Sigmoid colon (tissue), 4 donors: Measurements from ENCODE around the gene MYMX.
"Not testable (repeated sequence)": the region's sequence is repeated elsewhere in the genome, so short reads cannot be mapped to it uniquely, and the experiment has no call there.

Source experiments
- CTCF ChIP-seq, 4 experiments: fragments of 450-650 bp in 3 of 4; fragments of 200-600 bp in 1 of 4; IDR thresholded peaks; one replicate each; pipeline ENCODE4 v1.5.1; 2016 to 2019; ENCODE audit warnings: antibody characterized with exemption in 4 of 4, mild to moderate bottlenecking in 3 of 4, moderate library complexity in 2 of 4
- EP300 ChIP-seq, 4 donors: sonication (generic); formaldehyde crosslinking; IDR thresholded peaks; one replicate each; pipeline ENCODE4 v1.6.1; 2017; ENCODE audit warnings: antibody characterized with exemption in 4 of 4
- POLR2A ChIP-seq, 2 donors: fragments of 450-650 bp; IDR thresholded peaks; one replicate each; pipeline ENCODE4 v1.6.1; 2016; ENCODE audit warnings: antibody characterized with exemption in 2 of 2, mild to moderate bottlenecking in 2 of 2, moderate library complexity in 2 of 2
- POLR2AphosphoS5 ChIP-seq, 4 donors: sonication (generic); formaldehyde crosslinking; IDR thresholded peaks; one replicate each; pipeline ENCODE4 v1.6.1; 2017; ENCODE audit warnings: antibody characterized with exemption in 4 of 4

DNA sequence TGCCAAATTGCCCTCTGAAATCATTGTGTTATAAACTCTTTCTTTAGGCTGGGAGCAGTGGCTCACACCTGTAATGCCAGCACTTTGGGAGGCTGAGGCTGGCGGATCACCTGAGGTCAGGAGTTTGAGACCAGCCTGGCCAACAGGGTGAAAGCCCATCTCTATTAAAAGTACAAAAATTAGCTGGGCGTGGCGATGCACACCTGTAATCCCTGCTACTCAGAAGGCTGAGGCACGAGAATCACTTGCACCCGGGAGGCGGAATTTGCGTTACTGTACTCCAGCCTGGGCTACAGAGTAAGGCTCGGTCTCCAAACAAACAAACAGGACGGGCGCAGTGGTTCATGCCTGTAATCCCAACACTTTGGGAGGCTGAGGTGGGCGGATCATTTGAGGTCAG, 20.4 kb upstream of the MYMX start:
- not testable (repeated sequence) for TF ChIP-seq EP300, CTCF, POLR2A, POLR2AphosphoS5 (IDR thresholded peaks at IDR 0.05)
